Measurements from ENCODE around the gene ZDHHC16.
"Not testable (repeated sequence)": the region's sequence is repeated elsewhere in the genome, so short reads cannot be mapped to it uniquely, and the experiment has no call there.

Gene ZDHHC16

DNA sequence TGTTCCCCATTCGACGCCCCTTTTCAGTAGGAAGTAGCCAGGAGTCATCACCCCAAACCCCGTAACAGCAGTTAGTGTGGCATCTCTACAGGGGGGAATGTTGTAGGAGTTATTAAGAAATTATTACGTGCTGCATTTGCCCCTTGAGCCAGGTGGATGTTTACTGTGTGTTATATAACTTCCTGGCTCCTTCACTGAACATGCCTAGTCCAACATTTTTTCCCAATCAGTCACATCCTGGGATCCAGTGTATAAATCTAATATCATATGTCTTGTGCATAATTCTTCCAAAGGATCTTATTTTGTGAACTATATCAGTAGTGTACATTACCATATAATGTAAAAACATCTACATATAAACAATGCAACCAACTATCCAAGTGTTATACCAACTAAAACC, 33.4 kb downstream of the ZDHHC16 start:
- not testable (repeated sequence) for ATAC-seq (ENCODE audit: low read depth); H3K4me3 Mint-ChIP-seq; H3K4me1 Mint-ChIP-seq; H3K9me3 Mint-ChIP-seq; H3K27ac Mint-ChIP-seq; DNase-seq (ENCODE audit: low spot score in 2 of 2); H3K27me3 Mint-ChIP-seq
- peaks cover 42% of the 10 kb centered on the region for H3K36me3 Mint-ChIP-seq

DNA sequence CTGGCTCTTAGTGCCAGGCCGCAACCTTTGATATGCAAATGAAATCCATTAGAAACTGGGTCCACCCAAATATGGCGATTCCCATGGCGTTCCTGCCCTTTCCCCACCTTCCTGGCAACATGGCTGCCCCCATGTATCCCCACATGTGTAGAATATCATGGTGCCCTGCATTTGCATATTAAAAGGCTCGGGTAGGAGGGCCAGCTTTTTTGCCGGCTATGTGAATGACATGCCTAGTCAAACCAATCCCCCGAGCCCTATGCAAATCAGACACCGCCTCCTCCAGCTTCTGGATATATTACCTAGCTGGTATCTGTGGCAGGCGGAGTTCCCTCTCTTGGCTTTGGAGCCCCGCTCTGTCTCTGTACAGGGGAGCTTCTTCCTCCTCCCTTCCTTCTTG, 34.0 kb downstream of the ZDHHC16 start:
- Mint-ChIP-seq H3K27me3 (no peaks in the 10 kb centered on the region), H3K4me3 (no peak overlapping the region), H3K36me3 (peaks cover 41% of the 10 kb centered on the region), H3K9me3 (peaks cover 3% of the 10 kb centered on the region), H3K4me1 (no peaks in the 10 kb centered on the region), H3K27ac (no peak overlapping the region)
- DNase-seq (ENCODE audit: low spot score in 2 of 2), result no peak
- ATAC-seq (ENCODE audit: low read depth), result no peak

GRCh38 chr10:97481071-97481470, 35.1 kb downstream of the ZDHHC16 start:
- Mint-ChIP-seq H3K4me3 (no peak overlapping the region), H3K36me3 (peaks cover 33% of the 10 kb centered on the region), H3K27me3 (no peaks in the 10 kb centered on the region), H3K9me3 (no peaks in the 10 kb centered on the region), H3K4me1 (no peaks in the 10 kb centered on the region), H3K27ac (no peak overlapping the region)
- ATAC-seq (ENCODE audit: low read depth) (no peak), DNase-seq (ENCODE audit: low spot score in 2 of 2) (no peak)

DNA sequence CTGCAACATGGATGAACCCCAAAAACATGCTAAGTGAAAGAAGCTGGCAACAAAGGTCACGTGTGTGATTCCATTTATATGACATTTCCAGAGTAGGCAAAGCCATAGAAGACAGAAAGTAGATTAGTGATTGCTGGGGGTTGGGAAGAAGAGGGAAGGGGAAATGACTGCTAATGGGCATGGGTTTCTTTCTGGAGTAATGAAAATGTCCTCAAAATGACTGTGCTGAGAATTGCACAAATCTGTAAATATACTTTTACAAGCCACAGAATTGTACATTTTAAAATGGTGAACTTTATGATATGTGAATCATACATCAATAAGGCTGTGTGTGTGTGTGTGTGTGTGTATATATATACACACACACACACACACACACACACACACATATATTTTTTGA, 36.4 kb downstream of the ZDHHC16 start:
- H3K27ac Mint-ChIP-seq, result no peak overlapping the region
- ATAC-seq (ENCODE audit: low read depth), result no peak
- H3K27me3 Mint-ChIP-seq, result no peaks in the 10 kb centered on the region
- H3K4me1 Mint-ChIP-seq, result no peaks in the 10 kb centered on the region
- no peak overlapping the region for H3K4me3 Mint-ChIP-seq
- H3K9me3 Mint-ChIP-seq, result no peaks in the 10 kb centered on the region
- peaks cover 22% of the 10 kb centered on the region for H3K36me3 Mint-ChIP-seq
- DNase-seq (ENCODE audit: low spot score in 2 of 2), result no peak

DNA sequence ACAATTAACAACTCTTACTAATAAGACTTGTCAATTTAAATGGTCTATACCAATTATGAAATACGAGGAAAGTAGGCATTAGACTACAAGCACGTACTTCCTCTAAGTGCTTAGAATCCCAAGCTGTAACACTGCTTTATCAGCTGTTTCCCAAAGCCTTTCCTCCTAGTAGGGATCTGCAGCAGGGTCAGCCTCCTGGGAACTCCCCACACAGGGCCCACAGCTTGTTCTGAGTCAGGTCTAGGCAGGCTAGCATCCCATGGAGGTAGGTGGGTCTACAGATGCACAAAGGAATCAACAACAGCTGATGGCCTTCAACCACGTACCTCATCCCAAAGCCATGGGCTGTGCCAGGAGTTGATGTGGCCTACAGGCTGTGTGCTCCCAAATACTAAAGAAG, 37.5 kb downstream of the ZDHHC16 start:
- H3K27me3 Mint-ChIP-seq, result no peaks in the 10 kb centered on the region
- H3K36me3 Mint-ChIP-seq, result peaks cover 19% of the 10 kb centered on the region
- H3K27ac Mint-ChIP-seq, result no peak overlapping the region
- H3K9me3 Mint-ChIP-seq, result no peaks in the 10 kb centered on the region
- ATAC-seq (ENCODE audit: low read depth), result no peak
- no peak for DNase-seq (ENCODE audit: low spot score in 2 of 2)
- H3K4me1 Mint-ChIP-seq, result no peaks in the 10 kb centered on the region
- H3K4me3 Mint-ChIP-seq, result no peak overlapping the region

GRCh38 chr10:97483921-97484320, 37.9 kb downstream of the ZDHHC16 start:
- Mint-ChIP-seq H3K4me1 (peaks cover under 1% of the 10 kb centered on the region), H3K4me3 (no peak overlapping the region), H3K27ac (no peak overlapping the region), H3K9me3 (no peaks in the 10 kb centered on the region), H3K36me3 (peaks cover 19% of the 10 kb centered on the region), H3K27me3 (no peaks in the 10 kb centered on the region)
- ATAC-seq (ENCODE audit: low read depth), result no peak
- DNase-seq (ENCODE audit: low spot score in 2 of 2), result no peak

DNA sequence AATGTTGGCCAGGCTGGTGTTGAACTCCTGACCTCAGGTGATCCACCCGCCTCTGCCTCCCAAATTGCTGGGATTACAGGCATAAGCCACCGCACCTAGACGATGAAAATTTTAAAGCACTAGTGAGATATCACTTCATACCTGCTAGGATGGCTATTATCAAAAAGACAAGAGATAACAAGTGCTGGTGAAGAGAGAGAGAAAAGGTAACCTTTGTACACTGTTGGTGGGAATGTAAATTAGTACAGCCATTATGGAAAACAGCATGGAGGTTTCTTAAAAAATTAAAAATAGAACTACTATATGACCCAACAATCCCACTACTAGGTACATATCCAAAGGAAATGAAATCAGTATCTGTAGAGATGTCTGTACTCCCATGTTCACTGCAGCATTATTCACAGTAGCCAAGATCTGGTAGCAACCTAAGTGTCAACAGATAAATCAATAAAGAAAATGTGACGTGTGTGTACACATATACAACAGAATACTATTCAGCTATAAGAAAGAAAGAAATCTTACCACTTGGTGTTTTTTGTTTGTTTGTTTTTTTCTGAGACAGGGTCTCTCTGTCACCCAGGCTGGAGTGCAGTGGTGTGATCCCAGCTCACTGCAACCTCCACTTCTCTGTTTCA, 39.8 kb downstream of the ZDHHC16 start:
- Mint-ChIP-seq H3K27ac (no peak overlapping the region), H3K4me1 (peaks cover 10% of the 10 kb centered on the region), H3K4me3 (no peak overlapping the region), H3K9me3 (no peaks in the 10 kb centered on the region), H3K27me3 (no peaks in the 10 kb centered on the region), H3K36me3 (peaks cover 11% of the 10 kb centered on the region)
- ATAC-seq (ENCODE audit: low read depth) (no peak), DNase-seq (ENCODE audit: low spot score in 2 of 2) (no peak)

- ATAC-seq (ENCODE audit: low read depth), result no peak
- Mint-ChIP-seq H3K4me1 (peaks cover 17% of the 10 kb centered on the region), H3K9me3 (no peaks in the 10 kb centered on the region), H3K27me3 (no peaks in the 10 kb centered on the region), H3K4me3 (no peak overlapping the region), H3K27ac (no peak overlapping the region), H3K36me3 (peaks cover 2% of the 10 kb centered on the region)
- no peak for DNase-seq (ENCODE audit: low spot score in 2 of 2)
Observed at GRCh38 chr10:97490592-97490991, 44.6 kb downstream of the ZDHHC16 start.

- H3K9me3 Mint-ChIP-seq, result no peaks in the 10 kb centered on the region
- H3K27ac Mint-ChIP-seq, result no peak overlapping the region
- H3K36me3 Mint-ChIP-seq, result no peaks in the 10 kb centered on the region
- H3K27me3 Mint-ChIP-seq, result no peaks in the 10 kb centered on the region
- DNase-seq (ENCODE audit: low spot score in 2 of 2) (no peak), ATAC-seq (ENCODE audit: low read depth) (no peak)
- no peak overlapping the region for H3K4me3 Mint-ChIP-seq
- H3K4me1 Mint-ChIP-seq, result peaks cover 22% of the 10 kb centered on the region
Observed at GRCh38 chr10:97494151-97494550, 48.2 kb downstream of the ZDHHC16 start.

DNA sequence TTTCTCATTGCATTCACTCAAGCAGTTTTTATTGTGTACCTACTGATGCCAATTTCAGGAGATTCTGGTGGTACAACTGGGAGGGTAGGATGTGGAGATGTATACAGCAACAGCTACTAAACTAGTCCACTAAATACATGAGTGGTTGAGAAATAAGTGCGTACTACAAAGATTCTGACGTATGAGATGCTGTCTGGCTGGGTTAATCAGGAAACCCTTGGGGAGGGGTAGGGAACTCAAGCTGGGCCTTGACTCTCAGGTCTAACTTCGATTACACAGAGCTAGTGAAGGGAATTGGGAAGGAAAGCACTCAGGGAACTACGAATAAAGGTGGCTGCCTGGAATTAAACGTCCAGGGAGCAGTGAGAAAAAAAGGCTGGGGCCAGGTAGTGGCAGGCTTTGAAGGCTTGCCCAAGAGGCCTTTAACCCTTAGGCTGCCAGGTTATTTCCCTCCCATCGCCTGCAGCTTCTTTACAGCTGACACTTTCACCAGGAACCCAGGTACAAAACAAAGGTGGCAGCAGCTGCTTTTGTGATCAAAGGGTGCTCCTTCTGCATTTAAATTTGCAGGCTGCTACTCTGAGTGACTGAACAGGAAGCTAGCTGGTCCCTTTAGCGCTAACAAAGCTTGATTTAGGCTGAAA, 49.0 kb downstream of the ZDHHC16 start:
- H3K4me3 Mint-ChIP-seq, result no peak overlapping the region
- ATAC-seq (ENCODE audit: low read depth) (no peak), DNase-seq (ENCODE audit: low spot score in 2 of 2) (no peak)
- H3K36me3 Mint-ChIP-seq, result no peaks in the 10 kb centered on the region
- peak overlapping the region; percentile 81 for H3K27ac Mint-ChIP-seq
- H3K4me1 Mint-ChIP-seq, result peaks cover 20% of the 10 kb centered on the region
- no peaks in the 10 kb centered on the region for H3K27me3 Mint-ChIP-seq
- no peaks in the 10 kb centered on the region for H3K9me3 Mint-ChIP-seq

DNA sequence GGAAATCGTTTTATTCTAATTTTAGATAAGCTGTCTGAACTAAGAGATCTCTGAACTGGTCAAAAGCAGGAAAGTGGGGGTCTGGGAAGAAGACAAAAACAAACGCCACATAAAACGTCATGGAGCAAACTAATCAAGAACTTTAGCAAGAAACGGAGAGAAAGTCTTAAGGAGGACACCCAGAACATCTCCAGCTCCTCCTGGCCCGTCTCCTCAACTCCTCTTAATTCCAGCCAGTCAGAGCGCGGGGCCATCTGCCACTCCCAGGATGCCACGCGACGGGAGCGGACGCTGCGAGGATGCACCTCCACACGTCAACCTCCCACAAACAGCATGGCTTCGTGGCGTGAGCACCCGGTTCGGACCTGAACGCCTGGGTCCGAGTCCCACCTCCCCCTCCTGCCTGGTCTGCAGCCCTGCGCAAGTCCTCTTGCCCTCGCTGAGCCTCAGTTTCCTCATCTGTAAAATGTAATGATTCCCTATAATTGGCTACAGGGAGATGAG, 51.6 kb downstream of the ZDHHC16 start:
- no peak for ATAC-seq (ENCODE audit: low read depth)
- peak; percentile 11 to 26 for DNase-seq (ENCODE audit: low spot score in 2 of 2)
- H3K4me3 Mint-ChIP-seq, result peak overlapping the region; percentile 97
- H3K4me1 Mint-ChIP-seq, result peaks cover 14% of the 10 kb centered on the region
- peaks cover 10% of the 10 kb centered on the region for H3K27me3 Mint-ChIP-seq
- H3K36me3 Mint-ChIP-seq, result no peaks in the 10 kb centered on the region
- H3K9me3 Mint-ChIP-seq, result no peaks in the 10 kb centered on the region
- peak overlapping the region; percentile 88 for H3K27ac Mint-ChIP-seq

DNA sequence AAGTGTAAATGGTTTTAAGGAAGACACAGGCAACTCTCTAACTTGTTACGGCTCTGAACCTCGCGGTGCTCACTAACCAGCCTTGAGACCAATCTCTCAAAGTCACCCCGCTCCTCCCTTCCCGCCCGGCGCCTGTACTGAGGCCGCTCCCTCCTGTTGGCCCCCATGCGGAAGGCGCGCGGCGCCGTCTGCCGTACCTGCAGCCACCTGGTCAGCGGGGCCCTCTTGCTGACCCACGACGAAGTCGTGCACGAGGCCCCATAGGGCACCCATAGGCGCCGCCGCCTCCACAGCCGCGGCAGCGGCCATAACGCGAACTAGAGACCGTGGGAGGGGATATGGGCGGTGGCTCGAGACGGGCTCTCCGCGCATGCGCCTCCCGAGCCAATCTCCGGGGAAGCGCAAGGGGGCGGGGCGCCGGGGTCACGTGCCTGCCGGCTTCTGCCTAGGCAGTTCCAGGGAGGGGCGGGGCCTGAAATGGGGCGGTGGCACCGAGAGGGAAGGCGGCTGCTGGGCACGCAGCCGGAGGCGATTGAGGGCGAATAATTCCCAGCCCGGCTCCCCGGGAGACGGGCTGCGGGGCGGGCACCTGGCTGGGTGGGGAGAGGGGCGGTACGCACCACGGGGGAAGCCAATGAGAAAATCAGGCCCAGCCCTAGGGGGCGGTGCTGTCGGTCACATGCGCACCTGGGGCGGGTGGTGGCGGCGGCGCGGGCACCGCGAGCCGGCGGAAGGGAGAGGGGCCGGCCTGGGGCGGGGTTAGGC, 52.3 kb downstream of the ZDHHC16 start, which contains the start of gene MMS19:
Gene MMS19, minus strand, starts transcription at position 347 of the 765 bp plus-strand sequence. Its CDS starts 38 bp downstream, at position 309.
- H3K36me3 Mint-ChIP-seq, result no peaks in the 10 kb centered on the region
- H3K27me3 Mint-ChIP-seq, result peaks cover 10% of the 10 kb centered on the region
- H3K4me3 Mint-ChIP-seq, result peak within 1 kb of the TSS; percentile 97
- peak within 1 kb of the TSS; percentile 88 for H3K27ac Mint-ChIP-seq
- peak; percentile 83 for ATAC-seq (ENCODE audit: low read depth)
- peak; percentile 99 to 100 for DNase-seq (ENCODE audit: low spot score in 2 of 2)
- H3K4me1 Mint-ChIP-seq, result peaks cover 14% of the 10 kb centered on the region
- no peaks in the 10 kb centered on the region for H3K9me3 Mint-ChIP-seq

- peak within 1 kb of the TSS; percentile 88 for H3K27ac Mint-ChIP-seq
- peak in 1 of 2 donors; percentile 56 for DNase-seq (ENCODE audit: low spot score in 2 of 2)
- peaks cover 10% of the 10 kb centered on the region for H3K27me3 Mint-ChIP-seq
- no peaks in the 10 kb centered on the region for H3K9me3 Mint-ChIP-seq
- H3K36me3 Mint-ChIP-seq, result no peaks in the 10 kb centered on the region
- ATAC-seq (ENCODE audit: low read depth), result no peak
- H3K4me1 Mint-ChIP-seq, result peaks cover 14% of the 10 kb centered on the region
- peak within 1 kb of the TSS; percentile 97 for H3K4me3 Mint-ChIP-seq
Observed at GRCh38 chr10:97498841-97499560, 53.0 kb downstream of the ZDHHC16 start, which contains the start of gene UBTD1. Gene UBTD1, plus strand, starts transcription at chr10:97498924. Its CDS starts 280 bp downstream, at chr10:97499204.

All from memory B cell (primary cell).